HT1080 (cell line): ENCODE measurements around the gene DDX3X. TPM values are rescaled to one million over a fixed set of nuclear protein-coding genes. Genes with fewer than 3 reads are reported as not detected.
"Not testable (repeated sequence)": the region's sequence is repeated elsewhere in the genome, so short reads cannot be mapped to it uniquely, and the experiment has no call there.

Experiments used
- DNase-seq: peaks from one replicate; pipeline ENCODE4 v3.0.0-alpha.2; 2015; ENCODE audit warnings: low read depth
- total RNA-seq: library from RNA; depleted of rRNA; stranded (reverse); fragments of >200 nt; shearing (Covaris generic); gene quantifications from 2 replicates; pipeline ENCODE4 v1.2.3, GENCODE V29; 2014

The DDX3X gene
- total RNA-seq, 1 experiment from 2014 or later: 164 TPM

GRCh38 chrX:41369152-41369551 is 35.2 kb downstream of the DDX3X start:
- no peak for DNase-seq

- not testable (repeated sequence) for DNase-seq
These were observed 37.6 kb downstream of the DDX3X start for GRCh38 chrX:41371575-41371974.

GRCh38 chrX:41373989-41374606 is 40.1 kb downstream of the DDX3X start:
- DNase-seq: no peak

GRCh38 chrX:41377624-41378023 is 43.7 kb downstream of the DDX3X start:
- DNase-seq: no peak

GRCh38 chrX:41381685-41382084 is 47.7 kb downstream of the DDX3X start:
- peak; percentile 74 for DNase-seq

GRCh38 chrX:41382714-41383645 is 49.0 kb downstream of the DDX3X start:
- DNase-seq: no peak

GRCh38 chrX:41384051-41384705 is 50.2 kb downstream of the DDX3X start:
- peak; percentile 68 for DNase-seq

GRCh38 chrX:41386222-41386990 is 52.4 kb downstream of the DDX3X start:
- no peak for DNase-seq

GRCh38 chrX:41388543-41388942 is 54.6 kb downstream of the DDX3X start:
- no peak for DNase-seq

GRCh38 chrX:41389311-41389888 is 55.4 kb downstream of the DDX3X start:
- DNase-seq: no peak

- not testable (repeated sequence) for DNase-seq
These were observed 56.6 kb downstream of the DDX3X start for GRCh38 chrX:41390576-41390975.

- DNase-seq: no peak
These were observed 57.6 kb downstream of the DDX3X start for GRCh38 chrX:41391606-41392005.

- DNase-seq: no peak
These were observed 60.3 kb downstream of the DDX3X start for GRCh38 chrX:41394293-41394692.

GRCh38 chrX:41397219-41397618 is 63.3 kb downstream of the DDX3X start:
- no peak for DNase-seq

GRCh38 chrX:41397768-41398167 is 63.8 kb downstream of the DDX3X start:
- no peak for DNase-seq

GRCh38 chrX:41402556-41402955 is 68.6 kb downstream of the DDX3X start:
- DNase-seq: not testable (repeated sequence)

GRCh38 chrX:41405551-41405950 is 71.6 kb downstream of the DDX3X start:
- no peak for DNase-seq

GRCh38 chrX:41406201-41406600 is 72.2 kb downstream of the DDX3X start:
- peak; percentile 33 for DNase-seq

GRCh38 chrX:41407816-41408215 is 73.9 kb downstream of the DDX3X start:
- no peak for DNase-seq

- no peak for DNase-seq
These were observed 74.6 kb downstream of the DDX3X start for GRCh38 chrX:41408576-41408975.

- DNase-seq: no peak
These were observed 75.0 kb downstream of the DDX3X start for GRCh38 chrX:41409006-41409405.
